ENCODE measurements around the gene TROAP.
"Not testable (repeated sequence)": the region's sequence is repeated elsewhere in the genome, so short reads cannot be mapped to it uniquely, and the experiment has no call there.

The TROAP gene

GRCh38 chr12:49293056-49293956, 29.7 kb upstream of the TROAP start:
- in situ Hi-C loops (cut with MboI; ENCODE audit: low sequenced_read_pairs) = no loop called here

GRCh38 chr12:49294086-49294803, 28.8 kb upstream of the TROAP start:
- in situ Hi-C loops (cut with MboI; ENCODE audit: low sequenced_read_pairs) = no loop called here

- in situ Hi-C loops (cut with MboI; ENCODE audit: low sequenced_read_pairs) = no loop called here
Observed at GRCh38 chr12:49294804-49295081, 28.3 kb upstream of the TROAP start.

GRCh38 chr12:49295082-49295936, 27.7 kb upstream of the TROAP start, which contains the start of gene PRPH:
Gene PRPH, plus strand, starts transcription at chr12:49295147. Its CDS starts 54 bp downstream, at chr12:49295201.
- in situ Hi-C loops (cut with MboI; ENCODE audit: low sequenced_read_pairs) = no loop called here

GRCh38 chr12:49296034-49296835, 26.8 kb upstream of the TROAP start:
- in situ Hi-C loops (cut with MboI; ENCODE audit: low sequenced_read_pairs) = no loop called here

GRCh38 chr12:49296836-49297694, 26.0 kb upstream of the TROAP start:
- in situ Hi-C loops (cut with MboI; ENCODE audit: low sequenced_read_pairs) = no loop called here

- in situ Hi-C loops (cut with MboI; ENCODE audit: low sequenced_read_pairs) = no loop called here
Observed at GRCh38 chr12:49297695-49298060, 25.4 kb upstream of the TROAP start.

GRCh38 chr12:49298160-49298559, 24.9 kb upstream of the TROAP start:
- in situ Hi-C loops (cut with MboI; ENCODE audit: low sequenced_read_pairs) = no loop called here

GRCh38 chr12:49301760-49302159, 21.3 kb upstream of the TROAP start:
- in situ Hi-C loops (cut with MboI; ENCODE audit: low sequenced_read_pairs) = no loop called here

GRCh38 chr12:49304161-49304560, 18.9 kb upstream of the TROAP start:
- in situ Hi-C loops (cut with MboI; ENCODE audit: low sequenced_read_pairs) = no loop called here

- in situ Hi-C loops (cut with MboI; ENCODE audit: low sequenced_read_pairs) = no loop called here
Observed at GRCh38 chr12:49305762-49306510, 17.1 kb upstream of the TROAP start.

GRCh38 chr12:49309386-49309785, 13.7 kb upstream of the TROAP start:
- in situ Hi-C loops (cut with MboI; ENCODE audit: low sequenced_read_pairs) = no loop called here

- in situ Hi-C loops (cut with MboI; ENCODE audit: low sequenced_read_pairs) = not testable (repeated sequence)
Observed at GRCh38 chr12:49310451-49311000, 12.5 kb upstream of the TROAP start.

GRCh38 chr12:49314811-49315210, 8.2 kb upstream of the TROAP start:
- in situ Hi-C loops (cut with MboI; ENCODE audit: low sequenced_read_pairs) = no loop called here

- in situ Hi-C loops (cut with MboI; ENCODE audit: low sequenced_read_pairs) = not testable (repeated sequence)
Observed at GRCh38 chr12:49317118-49317517, 5.9 kb upstream of the TROAP start.

- in situ Hi-C loops (cut with MboI; ENCODE audit: low sequenced_read_pairs) = not testable (repeated sequence)
Observed at GRCh38 chr12:49320411-49321103, 2.5 kb upstream of the TROAP start.

- in situ Hi-C loops (cut with MboI; ENCODE audit: low sequenced_read_pairs) = no loop called here
Observed at GRCh38 chr12:49322367-49322707, 718 bp upstream of the TROAP start.

- in situ Hi-C loops (cut with MboI; ENCODE audit: low sequenced_read_pairs) = no loop called here
Observed at GRCh38 chr12:49323524-49324097, 556 bp downstream of the TROAP start.
